Esophagus muscularis mucosa (tissue), 4 donors: ENCODE data around the gene GALK2. TPM values are rescaled to one million over a fixed set of nuclear protein-coding genes. Genes with fewer than 3 reads are reported as not detected.

Experiments used
- DNase-seq: peaks from one replicate; pipeline ENCODE4 v3.0.0-alpha.2; 2017; ENCODE audit errors: extremely low spot score
- H3K27ac ChIP-seq, 4 donors: fragments of 200-600 bp; sonication (generic); replicated peaks in 1 of 4; 1 replicate in 3 of 4; 2 replicates in 1 of 4; pipeline ENCODE4 v1.5.1; 2016 to 2019; ENCODE audit warnings: mild to moderate bottlenecking in 1 of 4
- H3K27me3 ChIP-seq, 4 donors: fragments of 200-600 bp; sonication (generic); one replicate each; pipeline versions ENCODE4 v1.5.1 to v1.6.0; 2016 to 2019
- H3K36me3 ChIP-seq, 4 donors: fragments of 200-600 bp; sonication (generic); one replicate each; pipeline ENCODE4 v1.5.1; 2016 to 2019
- H3K4me1 ChIP-seq, 4 donors: fragments of 200-600 bp; sonication (generic); one replicate each; pipeline ENCODE4 v1.5.1; 2016 to 2019
- H3K4me3 ChIP-seq, 4 donors: fragments of 200-600 bp; sonication (generic); 1 replicate in 2 of 4; 2 replicates in 2 of 4; pipeline ENCODE4 v1.5.1; 2016 to 2019; ENCODE audit warnings: mild to moderate bottlenecking in 4 of 4, moderate library complexity in 1 of 4
- H3K9me3 ChIP-seq, 4 donors: fragments of 200-600 bp; sonication (generic); 1 replicate in 3 of 4; 2 replicates in 1 of 4; pipeline ENCODE4 v1.5.1; 2016 to 2019
- EP300 ChIP-seq: sonication (generic); formaldehyde crosslinking; IDR thresholded peaks from one replicate; pipeline ENCODE4 v1.6.1; 2017; ENCODE audit warnings: antibody characterized with exemption
- POLR2A ChIP-seq: fragments of 450-650 bp; IDR thresholded peaks from one replicate; pipeline ENCODE4 v1.6.1; 2017; ENCODE audit warnings: antibody characterized with exemption, moderate library complexity, mild to moderate bottlenecking, low read depth
- POLR2AphosphoS5 ChIP-seq, 2 donors: sonication (generic); formaldehyde crosslinking; IDR thresholded peaks; one replicate each; pipeline ENCODE4 v1.6.1; 2017; ENCODE audit warnings: antibody characterized with exemption in 2 of 2
- WGBS: methylation state at CpG from one replicate; pipeline ENCODE4 v1.1.5; 2018; 5-methylcytosine and 5-hydroxymethylcytosine counted together
- intact Hi-C: fragments of 100-400 bp; cut with DNase I; formaldehyde crosslinking; loops from one replicate; pipeline ENCODE4 v1.15.1; 2023
- total RNA-seq, 4 donors: library from RNA; depleted of rRNA; stranded (reverse); fragments of >200 nt; gene quantifications; one replicate each; pipeline versions ENCODE4 v1.1.0 to v1.2.1, GENCODE V29; 2016
- TF ChIP-seq, protein P1 (sequence below), 3 experiments: fragments of 200-600 bp in 2 of 3; fragments of 450-650 bp in 1 of 3; sonication (generic) in 2 of 3; IDR thresholded peaks; one replicate each; pipeline ENCODE4 v1.5.1; 2017 to 2019; ENCODE audit warnings: antibody characterized with exemption in 3 of 3, mild to moderate bottlenecking in 2 of 3, moderate library complexity in 1 of 3

The GALK2 gene
- total RNA-seq, 4 donors from 2014 or later: 34.5 to 50.3 (median 41.5) TPM

- DNase-seq: no peak
- Histone ChIP-seq H3K27ac (no peak overlapping the region), H3K4me1 (no peaks in the 10 kb centered on the region), H3K4me3 (no peak overlapping the region), H3K36me3 (peaks cover 39 to 98% (median 84%) of the 10 kb centered on the region in 4 donors), H3K27me3 (no peaks in the 10 kb centered on the region), H3K9me3 (no peaks in the 10 kb centered on the region)
- no peak for TF ChIP-seq POLR2A
- 90% methylated on average over 2 of the region's 2 CpGs for WGBS
- intact Hi-C loops: no loop called here
Observed at GRCh38 chr15:49137861-49138260, 32.2 kb upstream of the GALK2 start.

DNA sequence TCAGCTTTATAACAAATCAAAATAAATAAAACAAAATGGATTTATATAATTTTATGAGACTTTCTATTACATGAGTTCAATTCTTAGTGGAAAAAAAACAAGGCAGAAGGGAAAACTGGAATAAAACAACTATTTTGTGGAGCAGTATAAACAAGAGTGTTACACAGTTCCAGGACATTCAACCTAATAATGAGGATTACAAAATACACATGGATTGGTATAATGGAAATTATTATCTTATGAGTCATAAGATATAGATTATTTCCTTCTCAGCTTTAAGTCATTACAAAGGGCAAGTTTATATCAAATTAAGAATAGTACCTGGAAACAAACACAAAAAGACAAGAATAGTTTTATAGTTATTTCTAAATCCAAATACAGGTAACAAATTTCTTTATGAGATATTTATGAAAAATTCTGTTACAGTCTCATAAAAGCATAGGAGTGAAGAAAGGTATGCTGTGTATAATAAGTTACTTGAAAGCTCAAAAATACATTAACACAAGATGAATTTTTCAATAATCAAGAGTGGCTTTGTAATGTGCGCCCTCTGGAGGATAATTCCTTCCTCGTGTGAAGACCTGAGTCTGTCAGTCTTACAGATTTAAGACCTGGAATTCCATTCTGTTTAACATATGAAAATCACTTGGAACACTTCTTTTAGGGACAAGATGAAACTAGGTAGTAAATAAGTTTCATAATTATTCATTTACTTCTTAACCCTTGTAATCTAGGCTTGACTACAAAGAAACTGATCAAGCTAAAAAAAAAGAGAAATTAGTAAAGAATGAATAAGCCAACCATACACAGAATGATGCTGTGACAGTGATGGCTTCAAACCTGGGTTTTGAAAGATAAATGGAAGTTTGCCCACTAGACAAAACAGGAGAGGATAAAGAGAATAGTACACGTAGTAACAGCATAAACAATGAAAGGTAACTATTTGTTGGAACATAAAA lies 24.1 kb upstream of the GALK2 start:
- DNase-seq: no peak
- 16% methylated on average over 3 of the region's 3 CpGs for WGBS
- peaks cover 15 to 56% (median 53%) of the 10 kb centered on the region in 4 donors for H3K4me1 ChIP-seq

DNA sequence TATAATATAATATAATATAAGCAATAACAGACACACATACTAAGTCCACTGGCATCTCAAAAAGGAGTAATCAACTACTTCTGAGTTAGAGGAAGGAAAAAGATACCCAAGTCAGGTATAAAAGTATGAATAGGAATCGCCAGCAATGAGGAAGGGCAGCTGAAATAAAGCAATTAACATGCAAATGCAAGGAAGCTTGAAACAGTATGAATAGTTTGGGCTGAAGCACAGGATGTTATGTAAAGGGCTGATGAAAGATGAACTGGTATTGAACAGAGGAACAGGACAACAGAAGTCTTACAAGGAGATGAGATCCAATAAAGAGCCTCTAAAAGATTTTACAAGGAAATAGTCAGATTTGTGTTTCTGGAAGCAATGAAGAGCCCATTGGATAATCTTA lies 21.7 kb upstream of the GALK2 start:
- peaks cover 5 to 13% (median 9%) of the 10 kb centered on the region in 4 donors for H3K36me3 ChIP-seq
- H3K27ac ChIP-seq: no peak overlapping the region
- 58% methylated on average over 1 of the region's 1 CpG for WGBS
- no peaks in the 10 kb centered on the region for H3K27me3 ChIP-seq
- no peak overlapping the region for H3K4me3 ChIP-seq
- TF ChIP-seq POLR2AphosphoS5 (IDR thresholded peaks at IDR 0.05): no peak
- no peak for TF ChIP-seq EP300
- TF ChIP-seq POLR2A: no peak
- intact Hi-C loops: loop anchor here (5.0 kb wide), 1 partner anchor 286 kb away; no protein-coding TSS in a partner anchor
- DNase-seq: no peak
- H3K4me1 ChIP-seq: peaks cover 15 to 70% (median 66%) of the 10 kb centered on the region in 4 donors
- H3K9me3 ChIP-seq: no peaks in the 10 kb centered on the region

More for the DNA sequence above, 24.1 kb upstream of the GALK2 start:
- intact Hi-C loops: loop anchor here (5.0 kb wide), 1 partner anchor 284 kb away; no protein-coding TSS in a partner anchor
- Histone ChIP-seq H3K36me3 (peaks cover 26 to 34% (median 30%) of the 10 kb centered on the region in 4 donors), H3K4me3 (no peak overlapping the region), H3K27ac (no peak overlapping the region), H3K27me3 (no peaks in the 10 kb centered on the region), H3K9me3 (no peaks in the 10 kb centered on the region)
- TF ChIP-seq POLR2A (no peak), EP300 (no peak), POLR2AphosphoS5 (IDR thresholded peaks at IDR 0.05) (no peak)
- TF ChIP-seq, protein P1, sequence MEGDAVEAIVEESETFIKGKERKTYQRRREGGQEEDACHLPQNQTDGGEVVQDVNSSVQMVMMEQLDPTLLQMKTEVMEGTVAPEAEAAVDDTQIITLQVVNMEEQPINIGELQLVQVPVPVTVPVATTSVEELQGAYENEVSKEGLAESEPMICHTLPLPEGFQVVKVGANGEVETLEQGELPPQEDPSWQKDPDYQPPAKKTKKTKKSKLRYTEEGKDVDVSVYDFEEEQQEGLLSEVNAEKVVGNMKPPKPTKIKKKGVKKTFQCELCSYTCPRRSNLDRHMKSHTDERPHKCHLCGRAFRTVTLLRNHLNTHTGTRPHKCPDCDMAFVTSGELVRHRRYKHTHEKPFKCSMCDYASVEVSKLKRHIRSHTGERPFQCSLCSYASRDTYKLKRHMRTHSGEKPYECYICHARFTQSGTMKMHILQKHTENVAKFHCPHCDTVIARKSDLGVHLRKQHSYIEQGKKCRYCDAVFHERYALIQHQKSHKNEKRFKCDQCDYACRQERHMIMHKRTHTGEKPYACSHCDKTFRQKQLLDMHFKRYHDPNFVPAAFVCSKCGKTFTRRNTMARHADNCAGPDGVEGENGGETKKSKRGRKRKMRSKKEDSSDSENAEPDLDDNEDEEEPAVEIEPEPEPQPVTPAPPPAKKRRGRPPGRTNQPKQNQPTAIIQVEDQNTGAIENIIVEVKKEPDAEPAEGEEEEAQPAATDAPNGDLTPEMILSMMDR (IDR thresholded peaks at IDR 0.05): peak; percentile 46 to 73 (median 63)

- Histone ChIP-seq H3K9me3 (no peaks in the 10 kb centered on the region), H3K36me3 (peaks cover under 1 to 8% (median 5%) of the 10 kb centered on the region in 4 donors), H3K4me1 (peaks cover 20 to 74% (median 70%) of the 10 kb centered on the region in 4 donors), H3K27me3 (no peaks in the 10 kb centered on the region), H3K4me3 (no peak overlapping the region), H3K27ac (no peak overlapping the region)
- 79% methylated on average over 1 of the region's 1 CpG for WGBS
- no peak for DNase-seq
- TF ChIP-seq, protein P1 (IDR thresholded peaks at IDR 0.05): no peak
- TF ChIP-seq POLR2A: no peak
- TF ChIP-seq EP300: no peak
- no peak for TF ChIP-seq POLR2AphosphoS5 (IDR thresholded peaks at IDR 0.05)
- intact Hi-C loops: loop anchor here (5.0 kb wide), 1 partner anchor 286 kb away; no protein-coding TSS in a partner anchor
Observed at GRCh38 chr15:49148727-49149126, 21.3 kb upstream of the GALK2 start.

DNA sequence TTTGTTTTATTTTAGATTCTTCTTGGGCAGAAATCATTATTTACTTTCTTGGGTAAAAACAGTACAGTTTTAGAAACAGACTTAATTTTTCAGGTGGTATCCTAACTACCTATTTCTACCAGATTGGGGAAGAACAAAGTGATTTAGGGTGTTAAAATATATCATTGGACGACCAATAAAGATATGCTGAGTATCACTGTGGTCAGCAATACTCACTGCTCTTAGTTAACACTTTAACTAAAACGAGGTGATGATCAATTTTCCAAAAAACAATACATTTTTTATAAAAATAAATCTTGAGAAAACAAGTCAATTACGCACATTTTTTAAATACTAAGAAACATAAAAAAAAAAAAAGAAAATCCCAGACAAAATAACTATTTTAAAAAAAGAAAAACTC lies 18.2 kb upstream of the GALK2 start:
- no peak for DNase-seq
- H3K27ac ChIP-seq: no peak overlapping the region
- H3K4me1 ChIP-seq: peaks cover 22 to 71% (median 68%) of the 10 kb centered on the region in 4 donors
- TF ChIP-seq EP300 (no peak), POLR2AphosphoS5 (IDR thresholded peaks at IDR 0.05) (no peak), POLR2A (no peak)
- TF ChIP-seq, protein P1 (IDR thresholded peaks at IDR 0.05): no peak
- H3K36me3 ChIP-seq: no peaks in the 10 kb centered on the region
- H3K9me3 ChIP-seq: no peaks in the 10 kb centered on the region
- no peaks in the 10 kb centered on the region for H3K27me3 ChIP-seq
- intact Hi-C loops: no loop called here
- no peak overlapping the region for H3K4me3 ChIP-seq
- WGBS: 83% methylated on average over 3 of the region's 3 CpGs
